Stimulated activated CD8-positive, alpha-beta memory T cell treated with anti-CD3 and anti-CD28 coated beads, Interleukin-15, amount 100 ng/mL, for 48 hours (primary cell): ENCODE measurements around the gene NPSR1.

Experiments used
- DNase-seq, 2 donors: peaks; one replicate each; pipeline ENCODE4 v3.0.0-alpha.2; 2020; ENCODE audit warnings: low read depth in 2 of 2

The NPSR1 gene

DNA sequence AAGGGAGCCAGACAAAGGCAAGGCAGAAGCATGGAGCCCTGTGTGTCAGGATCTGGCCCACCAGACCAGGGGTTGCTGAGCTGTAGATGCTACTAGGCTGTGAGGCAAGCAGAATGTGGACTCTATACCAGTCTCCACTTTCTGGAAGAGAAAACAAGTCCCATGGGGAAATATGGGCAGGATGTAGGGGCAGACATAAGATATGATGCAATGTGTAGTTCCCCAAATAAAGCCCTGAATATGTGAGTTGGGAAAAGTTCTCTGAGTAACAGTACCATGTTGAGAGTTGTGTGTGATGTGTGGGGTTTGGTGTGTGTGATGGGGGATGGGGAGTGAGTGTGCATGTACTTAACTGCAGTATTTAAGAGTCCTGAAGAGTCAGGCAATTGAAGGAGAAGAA, 62.3 kb downstream of the NPSR1 start:
- no peak for DNase-seq

DNA sequence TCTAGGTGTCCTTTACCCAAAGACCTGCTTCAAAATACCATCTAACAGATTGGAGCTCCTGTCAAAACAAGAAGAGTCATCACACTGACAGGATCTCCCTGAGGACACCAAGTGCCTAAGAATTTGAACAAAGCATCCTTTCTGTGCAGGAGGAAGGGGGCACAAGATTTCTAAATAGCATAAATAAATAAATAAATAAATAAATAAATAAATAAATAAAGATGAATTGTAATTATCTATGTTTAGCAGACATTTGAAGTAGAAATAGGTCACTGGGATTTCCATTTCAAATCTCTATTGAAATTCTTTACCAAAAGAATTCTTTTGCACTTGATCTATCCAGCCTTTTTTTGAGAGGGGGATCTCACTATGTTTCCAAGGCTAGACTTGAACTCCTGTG, 65.3 kb downstream of the NPSR1 start:
- DNase-seq, result no peak

DNA sequence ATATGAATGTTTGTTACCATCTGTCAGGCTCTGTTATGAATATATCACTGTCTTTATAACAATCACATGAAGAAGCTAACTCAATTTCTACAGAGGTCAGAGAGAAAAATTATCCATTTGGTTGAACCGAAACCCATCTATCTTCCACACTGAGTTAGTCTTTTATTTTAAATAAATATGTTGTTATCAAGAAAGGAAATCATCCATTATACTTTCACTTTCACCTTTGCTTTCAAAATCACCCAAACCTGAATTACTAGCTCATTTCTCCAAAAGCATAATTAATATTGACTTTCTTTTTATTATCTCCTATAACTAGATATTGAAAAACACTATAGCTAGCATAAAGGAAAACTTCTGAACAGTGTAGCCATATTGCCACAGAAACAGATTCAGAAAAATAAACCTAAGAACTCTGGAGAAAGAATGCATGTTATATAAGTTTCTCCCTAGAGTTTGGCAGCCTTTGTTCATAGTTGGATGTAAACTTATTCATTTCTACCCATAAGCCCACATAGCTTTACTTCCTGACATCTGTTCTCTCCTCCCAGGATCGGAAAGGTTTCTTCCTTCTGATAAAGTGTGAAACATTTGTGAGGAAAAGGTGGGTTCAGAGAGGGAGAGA, 66.0 kb downstream of the NPSR1 start:
- no peak for DNase-seq

DNA sequence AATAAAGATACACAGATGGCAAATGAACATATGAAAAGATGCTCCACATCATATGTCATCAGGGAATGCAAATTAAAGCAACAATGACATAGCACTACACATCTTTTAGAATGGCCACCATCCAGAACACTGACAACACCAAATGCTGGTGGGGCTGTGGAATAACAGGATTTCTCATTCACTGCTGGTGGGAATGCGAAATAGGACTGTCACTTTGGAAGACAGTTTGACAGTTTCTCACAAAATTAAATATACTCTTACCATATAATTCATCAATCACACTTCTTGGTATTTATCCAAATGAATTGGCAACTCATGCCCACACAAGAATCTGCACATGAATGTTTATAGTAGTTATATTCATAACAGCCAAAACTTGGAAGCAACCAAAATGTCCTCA, 68.2 kb downstream of the NPSR1 start:
- no peak for DNase-seq

DNA sequence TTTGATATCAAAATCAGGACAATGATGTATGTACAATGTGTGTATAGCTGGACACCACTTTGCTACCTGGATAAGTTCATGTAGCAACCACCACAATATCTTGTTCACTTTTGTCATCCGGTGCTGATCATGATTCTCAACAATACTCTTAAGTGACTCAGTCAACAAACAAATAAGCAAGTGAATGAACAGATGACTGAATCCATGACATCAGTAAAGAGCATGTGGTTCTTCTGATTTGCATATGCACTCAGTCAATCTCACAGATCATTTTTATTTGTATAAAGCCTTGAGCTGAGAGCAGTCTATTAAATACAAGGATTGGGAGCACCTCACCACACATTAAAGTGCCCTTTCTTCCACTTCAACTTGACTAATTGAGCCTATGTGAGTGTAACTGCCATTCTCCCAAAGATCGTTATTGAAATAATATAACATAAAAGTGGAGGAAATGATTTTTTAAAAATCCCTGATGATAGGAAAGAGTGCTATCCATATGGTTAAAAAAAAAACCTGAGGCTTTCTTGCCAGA, 69.5 kb downstream of the NPSR1 start:
- DNase-seq, result no peak

DNA sequence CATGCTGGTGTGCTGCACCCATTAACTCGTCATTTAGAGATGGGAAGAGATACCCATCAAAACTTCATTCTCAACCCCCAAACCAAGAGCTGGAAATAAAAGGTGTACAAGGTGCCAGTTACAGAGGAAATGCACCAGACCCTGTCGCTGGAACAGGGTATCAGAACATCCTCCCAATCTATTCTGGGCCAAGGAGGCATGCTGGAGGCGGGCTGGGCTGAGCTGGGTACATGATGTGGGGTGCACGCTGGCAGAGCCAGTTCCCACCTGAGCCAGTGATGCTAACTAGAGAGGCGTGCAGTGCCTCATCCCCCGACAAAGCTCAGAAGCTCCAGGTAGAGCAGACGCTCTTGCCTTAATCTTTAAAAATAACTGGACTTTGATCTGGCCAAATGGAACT, 70.1 kb downstream of the NPSR1 start:
- DNase-seq, result no peak

DNA sequence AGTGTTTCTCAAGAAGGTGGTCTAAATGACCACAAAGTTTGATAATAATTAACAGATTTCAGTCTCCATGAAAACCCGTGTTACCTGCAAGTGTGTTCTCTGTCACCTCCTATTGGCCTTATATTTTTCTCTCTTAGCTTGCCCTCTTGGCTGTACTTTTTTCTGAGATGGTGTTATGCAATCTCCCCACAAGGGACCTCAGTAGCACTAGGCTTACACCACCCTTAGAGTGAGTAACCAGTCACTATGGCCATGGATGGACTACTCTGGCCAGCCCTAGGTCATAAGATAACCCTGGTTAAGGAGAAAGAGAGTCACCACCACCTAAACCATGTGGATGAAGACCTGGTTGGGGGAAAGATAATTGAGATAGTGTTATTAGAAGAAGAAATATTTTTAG, 76.8 kb downstream of the NPSR1 start:
- DNase-seq, result no peak

DNA sequence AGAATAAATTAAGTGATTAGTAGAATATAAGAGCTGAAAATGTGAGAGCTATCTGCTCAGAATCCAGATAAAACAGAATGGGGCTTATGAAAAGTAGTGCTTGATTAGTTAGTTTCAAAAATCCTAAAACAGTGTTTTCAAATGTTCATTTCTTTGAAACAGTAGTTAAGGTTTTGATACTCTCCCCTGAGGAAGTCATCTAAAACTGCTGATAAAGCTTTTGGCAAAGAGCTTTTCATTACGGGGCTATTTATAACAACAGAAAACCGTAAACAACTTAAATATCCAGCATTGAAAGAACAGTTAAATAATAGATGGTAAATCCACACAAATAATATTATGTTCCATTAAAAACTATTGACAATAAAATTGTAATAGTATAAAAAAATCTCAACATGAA, 77.5 kb downstream of the NPSR1 start:
- no peak for DNase-seq

DNA sequence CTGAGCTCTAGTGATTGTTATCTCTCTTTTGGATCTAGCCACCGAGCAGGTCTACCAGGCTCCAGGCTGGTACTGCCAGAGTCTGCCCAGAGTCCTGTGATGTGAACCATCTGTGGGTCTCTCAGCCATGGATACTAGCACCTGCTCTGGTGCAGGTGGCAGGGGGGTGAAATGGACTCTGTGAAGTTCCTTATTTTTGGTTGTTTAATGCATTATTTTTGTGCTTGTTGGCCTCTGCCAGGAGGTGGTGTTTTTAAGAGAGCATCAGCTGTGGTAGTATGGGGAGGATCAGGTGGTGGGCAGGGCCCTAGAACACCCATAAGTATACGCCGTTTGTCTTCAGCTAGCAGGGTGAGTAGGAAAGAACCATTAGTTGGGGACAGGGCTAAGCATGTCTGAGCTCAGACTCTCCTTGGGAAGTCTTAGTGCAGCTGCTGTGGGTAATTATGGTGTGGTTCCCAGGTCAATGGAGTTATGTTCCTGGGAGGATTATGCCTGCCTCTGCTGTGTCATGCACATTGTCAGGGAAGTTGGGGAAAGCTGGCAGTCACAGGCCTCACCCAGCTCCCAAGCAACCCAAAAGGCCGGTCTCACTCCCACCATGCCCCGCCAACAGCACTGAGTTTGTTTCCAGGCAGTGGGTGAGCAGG, 81.8 kb downstream of the NPSR1 start:
- no peak for DNase-seq

DNA sequence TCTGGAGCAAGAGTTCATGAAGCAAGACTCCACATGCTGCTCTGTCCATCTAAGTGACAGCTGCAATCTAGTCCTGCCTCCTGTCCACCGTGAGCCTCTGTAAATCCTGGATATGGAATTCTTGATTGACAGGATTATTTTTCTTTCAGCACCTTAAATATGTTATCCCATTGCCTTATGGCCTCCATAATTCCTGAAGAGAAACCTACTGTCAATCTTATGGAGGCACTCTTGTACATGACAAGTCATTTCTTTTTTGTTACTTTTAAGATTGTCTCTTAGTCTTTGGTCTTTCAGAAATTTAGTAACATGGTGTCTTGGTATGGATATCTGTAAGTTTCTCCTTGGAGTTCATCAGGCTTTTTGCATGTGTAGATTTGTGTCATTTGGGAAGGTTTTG, 82.8 kb downstream of the NPSR1 start:
- no peak for DNase-seq

DNA sequence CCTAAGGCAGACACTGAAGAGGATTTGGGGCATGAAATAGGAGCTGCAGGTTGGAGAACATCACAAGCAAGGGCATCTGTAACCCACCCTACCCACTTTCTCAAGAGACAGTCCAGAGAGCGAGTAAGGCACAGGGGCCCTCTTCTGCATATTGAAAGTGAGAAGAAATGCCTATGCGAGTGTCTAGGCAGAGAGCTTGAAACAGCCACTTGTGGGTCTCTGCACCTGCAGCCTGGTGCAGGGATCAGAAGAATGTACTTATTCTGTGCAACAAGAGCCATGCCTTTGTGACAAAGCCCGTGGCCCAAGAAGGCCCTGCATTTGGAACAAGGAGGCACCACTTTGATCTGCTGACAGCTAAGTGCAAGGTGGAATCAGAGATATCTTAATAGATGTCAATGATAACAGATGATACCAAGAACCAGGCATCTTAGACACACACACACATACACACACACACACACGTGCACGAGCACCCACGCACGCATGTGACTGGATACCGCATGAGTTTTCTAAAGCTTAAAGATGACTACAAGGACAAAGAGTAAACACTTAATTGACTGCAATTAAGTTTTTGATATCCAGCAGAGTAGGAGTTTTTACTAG, 89.3 kb downstream of the NPSR1 start:
- DNase-seq, result no peak

DNA sequence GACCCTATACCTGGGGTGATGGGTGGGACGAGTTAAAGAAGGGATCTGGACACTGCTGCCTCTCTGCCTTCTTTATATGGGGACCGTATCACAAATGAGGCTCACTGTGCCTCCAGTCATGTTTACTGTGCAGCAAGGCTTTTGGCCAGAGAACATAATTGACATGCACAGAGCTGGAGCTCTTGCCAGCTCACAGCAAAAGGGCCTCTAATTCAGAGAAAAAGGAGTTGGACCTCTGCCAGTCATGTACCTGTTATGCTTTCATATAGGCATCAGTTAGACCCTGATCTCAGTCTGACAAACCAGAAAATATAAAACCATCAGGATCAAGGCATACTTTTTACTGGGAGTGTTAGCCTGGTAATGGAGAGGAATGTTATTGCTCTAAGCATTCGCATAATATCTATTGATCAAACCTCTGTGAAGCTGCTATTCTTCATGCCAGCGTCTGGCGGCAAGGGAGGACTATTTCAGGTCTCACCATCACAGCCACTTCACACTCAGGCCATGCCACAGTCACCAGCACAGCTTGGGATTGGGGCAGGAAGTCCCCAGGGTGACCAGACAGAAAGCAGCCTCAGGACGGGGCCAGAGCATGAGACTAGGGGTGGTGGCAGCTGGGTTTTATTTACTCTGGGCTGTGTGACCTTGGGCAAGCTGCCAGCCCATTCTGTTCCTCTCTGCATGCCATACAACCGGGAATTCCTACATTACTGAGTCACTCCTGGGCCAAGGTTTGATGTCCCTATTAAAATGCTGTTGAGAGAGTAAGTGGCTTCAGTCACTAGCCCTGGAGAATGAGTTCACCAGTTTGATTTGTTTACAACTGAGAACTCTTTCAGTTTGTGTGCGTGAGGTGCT, 90.1 kb downstream of the NPSR1 start:
- no peak for DNase-seq

DNA sequence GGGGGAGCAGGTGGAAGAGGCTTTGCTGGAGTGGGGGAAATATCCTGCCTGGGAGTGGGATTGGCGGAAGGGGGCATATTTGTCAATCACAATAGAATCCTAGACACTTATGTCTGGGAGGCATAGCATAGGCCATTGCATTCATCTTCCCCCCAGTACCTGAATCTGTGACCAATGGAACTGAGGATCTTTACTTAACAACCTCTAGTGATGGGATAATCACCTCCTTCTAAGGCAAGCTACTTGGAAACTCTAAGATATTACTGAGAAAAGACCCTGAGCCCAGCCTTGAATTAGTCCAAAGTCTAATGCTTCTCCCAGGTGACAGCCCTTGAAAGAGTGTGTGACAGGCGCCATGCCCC, 90.7 kb downstream of the NPSR1 start:
- no peak for DNase-seq

DNA sequence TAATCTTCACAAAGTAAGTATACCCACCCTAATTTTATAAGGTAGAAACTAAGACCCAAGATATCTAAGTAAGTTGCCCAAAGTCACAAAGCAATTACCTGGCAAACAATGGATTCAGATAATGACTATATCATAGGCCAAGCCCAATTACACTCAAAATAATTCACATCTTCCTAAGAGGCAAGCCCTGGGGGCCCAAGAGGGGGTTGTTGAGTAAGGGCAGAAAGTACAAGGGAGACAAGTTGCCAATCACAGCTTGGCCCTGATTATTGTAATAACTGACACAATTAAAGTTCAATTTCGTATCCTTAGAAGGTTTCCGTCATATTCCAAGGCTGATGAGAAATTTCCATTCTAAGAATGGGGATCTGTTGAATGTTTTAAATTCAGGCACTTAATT, 91.4 kb downstream of the NPSR1 start:
- DNase-seq, result no peak

DNA sequence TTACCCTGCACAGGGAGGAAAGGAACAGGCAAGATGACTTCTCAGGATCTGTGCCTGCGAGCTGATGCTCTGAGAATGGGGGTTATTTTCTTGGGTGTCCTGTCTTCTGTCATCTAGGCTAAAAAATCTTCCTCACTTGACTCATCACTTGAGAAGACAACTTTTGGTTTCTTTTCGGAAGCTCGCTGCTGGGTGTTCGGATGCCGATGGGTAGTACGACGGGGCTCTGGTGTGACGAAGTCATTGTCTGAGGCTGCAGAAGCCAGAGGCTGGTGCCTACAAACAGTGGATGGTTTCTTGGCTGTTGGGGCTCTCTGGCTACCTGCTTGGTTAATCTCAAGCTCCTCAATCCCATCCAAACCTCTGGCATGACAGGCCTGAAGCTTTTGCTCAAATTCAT, 92.2 kb downstream of the NPSR1 start:
- DNase-seq, result no peak

DNA sequence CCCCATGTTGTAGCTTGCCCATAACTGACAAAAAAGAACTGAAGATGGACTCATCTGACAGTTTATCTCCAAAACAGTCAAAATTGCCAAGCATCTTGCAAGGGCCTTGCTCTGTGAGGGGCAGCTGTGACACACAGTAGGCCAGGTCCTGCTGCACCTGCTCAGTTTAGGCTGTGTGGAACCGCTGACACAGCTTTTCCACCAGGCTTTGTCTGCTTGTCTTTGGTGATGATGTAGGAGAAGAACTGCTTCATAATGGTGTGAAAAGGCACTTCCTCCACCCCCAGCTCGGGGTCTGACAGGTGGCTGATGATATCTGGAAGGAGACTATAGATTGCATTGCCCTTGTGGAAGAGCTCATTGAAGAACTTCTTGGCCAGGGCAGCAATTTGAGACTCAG, 92.6 kb downstream of the NPSR1 start:
- no peak for DNase-seq

DNA sequence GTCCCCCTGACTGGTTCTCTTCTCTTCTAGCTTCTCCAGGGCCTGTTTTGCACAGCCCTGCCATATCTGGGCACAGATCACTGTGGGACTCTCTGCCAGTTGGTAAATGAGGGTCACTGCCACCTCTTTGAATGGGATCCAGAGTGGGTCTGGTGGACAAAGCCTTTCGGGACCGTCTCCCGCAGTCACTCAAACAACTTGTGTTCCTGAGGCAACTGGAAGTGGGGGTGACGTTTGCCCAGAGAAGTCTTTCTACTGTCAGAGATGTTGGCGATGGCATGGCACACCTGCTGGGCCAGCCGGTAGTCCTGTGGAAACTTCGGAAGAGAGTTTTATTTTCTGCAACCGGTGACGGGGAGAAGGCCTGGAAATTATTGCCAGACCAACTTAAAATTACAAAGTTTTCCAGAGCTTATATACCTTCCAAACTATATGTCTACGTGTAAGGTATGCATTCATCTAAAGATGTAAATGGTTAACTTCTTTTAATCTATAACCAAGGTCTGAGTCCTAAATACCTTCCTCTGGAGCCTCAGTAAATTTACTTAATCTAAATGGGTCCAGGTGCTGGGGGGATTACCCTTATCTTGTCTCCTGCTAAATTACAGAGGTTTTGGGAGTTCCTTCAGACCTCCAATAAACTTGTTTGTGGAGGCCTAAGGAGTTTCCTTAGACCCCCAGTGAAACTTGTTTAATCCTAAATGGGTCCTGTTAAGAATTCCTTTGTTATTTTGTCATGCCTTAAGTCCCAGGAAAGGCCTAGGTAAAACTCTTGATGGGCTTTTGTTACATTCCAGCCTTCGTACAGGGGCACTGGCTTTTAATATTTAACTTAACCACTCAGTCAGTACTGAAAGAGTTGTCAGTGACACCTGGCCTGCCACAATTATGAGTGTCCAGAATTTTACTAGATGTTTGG, 94.0 kb downstream of the NPSR1 start:
- no peak for DNase-seq

DNA sequence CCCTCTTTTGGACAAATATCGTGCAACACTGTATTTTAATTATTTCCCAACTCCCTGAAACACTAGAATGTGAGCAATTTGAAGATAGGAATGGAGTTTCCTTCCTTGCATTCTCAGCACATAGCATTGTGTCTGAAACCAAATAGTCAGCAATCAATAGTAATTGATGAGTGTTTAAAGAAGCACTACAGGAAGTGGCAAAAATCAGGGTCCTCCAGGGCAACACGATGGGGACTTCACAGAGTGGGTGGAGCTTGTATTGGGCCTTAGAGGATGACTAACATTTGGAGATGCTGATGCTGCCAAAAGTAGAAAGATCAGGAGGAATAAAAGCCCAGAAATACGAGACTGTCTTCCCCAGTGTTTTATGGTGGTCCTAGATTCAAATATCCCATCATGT, 94.9 kb downstream of the NPSR1 start:
- DNase-seq, result no peak

DNA sequence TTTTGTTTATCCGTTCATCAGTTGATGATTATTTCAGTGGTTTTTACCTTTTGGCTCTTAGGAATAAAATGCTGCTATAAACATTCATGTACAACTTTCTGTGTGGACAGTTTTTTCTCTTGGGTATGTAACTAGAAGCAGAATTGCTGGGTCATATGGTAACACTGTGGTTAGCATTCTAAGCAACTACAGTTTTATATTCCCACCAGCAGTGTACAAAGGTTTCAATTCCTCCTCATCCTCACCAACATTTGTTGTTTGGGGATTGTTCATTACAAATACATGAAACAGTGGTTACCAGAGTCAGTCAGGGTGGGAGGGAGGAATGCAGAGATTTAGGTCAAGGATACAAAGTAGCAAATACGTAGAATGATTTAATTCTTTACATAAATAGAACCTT, 97.0 kb downstream of the NPSR1 start:
- no peak for DNase-seq

DNA sequence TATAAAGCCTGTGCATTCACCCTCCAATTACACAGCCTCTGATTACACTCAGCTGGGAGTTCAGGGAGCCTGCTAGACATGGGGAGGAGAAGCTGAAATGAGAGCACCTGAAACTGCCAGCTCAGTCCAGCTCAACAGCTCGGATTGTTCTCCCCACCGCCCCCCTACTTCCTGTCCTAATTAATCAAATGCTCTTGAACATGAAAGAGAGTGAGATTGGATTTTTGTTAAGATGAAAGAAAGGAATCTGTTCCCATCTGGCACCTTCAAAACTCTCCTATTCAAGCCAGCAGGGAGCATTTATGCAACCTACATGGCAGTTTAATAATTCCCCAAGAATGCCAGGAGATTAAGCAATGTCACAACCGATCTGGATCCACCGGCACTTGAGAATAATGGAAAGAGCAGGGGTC, 98.0 kb downstream of the NPSR1 start:
- no peak for DNase-seq

DNA sequence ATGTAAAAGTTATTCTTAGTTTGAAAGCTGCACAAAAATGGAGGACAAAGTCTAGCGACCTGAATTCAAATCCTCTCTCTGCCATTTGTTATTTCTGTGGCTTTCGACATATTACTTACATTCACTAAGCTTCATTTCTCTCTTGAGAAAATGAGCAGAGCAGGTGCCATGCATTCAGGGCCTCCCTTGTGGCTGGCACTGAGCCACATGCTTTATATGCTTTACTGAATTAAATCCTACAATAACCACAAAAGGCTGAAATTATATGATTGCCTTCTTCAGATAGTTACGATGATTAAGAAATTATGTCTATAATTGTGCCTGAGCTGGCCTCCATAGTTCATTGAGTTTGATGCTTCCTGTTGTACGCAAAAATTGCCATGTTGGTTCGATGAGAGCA, 98.7 kb downstream of the NPSR1 start:
- no peak for DNase-seq
